ENCODE measurements around the gene IGF2BP1. TPM values are rescaled to one million over a fixed set of nuclear protein-coding genes. Genes with fewer than 3 reads are reported as not detected.
A peak's percentile ranks its signal among the peaks of the same experiment; 100 is the strongest.

IGF2BP1 gene
- total RNA-seq, 1 experiment from 2014 or later = 434 TPM

DNA sequence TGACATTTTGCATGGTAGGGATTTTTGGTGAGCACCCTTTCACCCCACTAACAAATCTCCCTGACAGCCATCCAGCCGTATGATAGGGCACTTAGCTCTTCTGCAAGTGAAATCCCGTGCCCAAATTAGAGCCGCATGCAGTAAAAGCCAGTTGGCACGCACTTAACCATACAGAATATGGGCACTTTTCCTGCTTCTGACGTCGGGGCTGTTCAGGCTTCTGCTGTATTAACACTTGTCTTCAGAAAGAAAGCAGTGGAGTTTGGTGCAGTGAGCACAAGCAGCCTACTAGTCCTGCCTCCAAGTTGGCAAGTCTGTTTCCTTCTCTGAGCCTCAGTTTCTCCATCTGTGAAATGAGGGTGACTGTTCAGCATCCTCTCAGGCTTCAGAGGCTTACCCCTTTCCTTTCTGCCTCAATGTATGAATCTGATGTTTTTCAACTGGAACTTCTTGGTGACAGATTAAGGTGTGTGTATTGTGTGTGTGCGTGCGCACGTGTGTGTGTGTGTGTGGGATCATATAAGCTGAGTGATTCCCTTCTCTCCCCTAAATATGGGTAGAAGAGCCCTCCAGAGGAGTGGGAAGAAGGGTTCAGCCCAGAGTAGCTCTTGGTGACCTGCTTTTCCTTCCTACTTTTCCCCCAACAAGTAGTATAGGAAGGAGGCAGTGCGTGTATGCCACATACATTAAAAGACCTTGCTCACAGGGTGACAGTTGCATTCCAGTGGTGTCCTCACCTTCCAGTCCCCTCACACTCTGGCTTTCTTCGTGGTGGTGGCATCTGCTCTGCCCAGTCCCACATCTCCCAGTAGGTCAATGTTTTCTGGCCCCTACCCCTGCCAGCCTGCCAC is 19.0 kb downstream of the IGF2BP1 start:
- TF ChIP-seq, protein P1, sequence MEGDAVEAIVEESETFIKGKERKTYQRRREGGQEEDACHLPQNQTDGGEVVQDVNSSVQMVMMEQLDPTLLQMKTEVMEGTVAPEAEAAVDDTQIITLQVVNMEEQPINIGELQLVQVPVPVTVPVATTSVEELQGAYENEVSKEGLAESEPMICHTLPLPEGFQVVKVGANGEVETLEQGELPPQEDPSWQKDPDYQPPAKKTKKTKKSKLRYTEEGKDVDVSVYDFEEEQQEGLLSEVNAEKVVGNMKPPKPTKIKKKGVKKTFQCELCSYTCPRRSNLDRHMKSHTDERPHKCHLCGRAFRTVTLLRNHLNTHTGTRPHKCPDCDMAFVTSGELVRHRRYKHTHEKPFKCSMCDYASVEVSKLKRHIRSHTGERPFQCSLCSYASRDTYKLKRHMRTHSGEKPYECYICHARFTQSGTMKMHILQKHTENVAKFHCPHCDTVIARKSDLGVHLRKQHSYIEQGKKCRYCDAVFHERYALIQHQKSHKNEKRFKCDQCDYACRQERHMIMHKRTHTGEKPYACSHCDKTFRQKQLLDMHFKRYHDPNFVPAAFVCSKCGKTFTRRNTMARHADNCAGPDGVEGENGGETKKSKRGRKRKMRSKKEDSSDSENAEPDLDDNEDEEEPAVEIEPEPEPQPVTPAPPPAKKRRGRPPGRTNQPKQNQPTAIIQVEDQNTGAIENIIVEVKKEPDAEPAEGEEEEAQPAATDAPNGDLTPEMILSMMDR (conservative IDR thresholded peaks at IDR 0.05) = no peak
- no peaks in the 10 kb centered on the region for H3K27me3 ChIP-seq (ENCODE audit: insufficient read depth, low read length)
- H4K5ac ChIP-seq (ENCODE audit: insufficient read length, low read depth, low read length) = no peak overlapping the region
- peaks cover 8% of the 10 kb centered on the region for H3K79me1 ChIP-seq (ENCODE audit: insufficient read depth, low read depth, low read length, poor library complexity, severe bottlenecking)
- H3T11ph ChIP-seq (ENCODE audit: low read length) = no peak overlapping the region
- H2BK20ac ChIP-seq (ENCODE audit: low read depth, low read length, poor library complexity, severe bottlenecking) = no peak overlapping the region
- no peak overlapping the region for H3K23ac ChIP-seq (ENCODE audit: insufficient read length, low read depth, low read length)
- Mint-ChIP-seq H3K4me1 (peaks cover 67 to 76% of the 10 kb centered on the region in 2 experiments), H3K4me3 (peak overlapping the region in 1 of 2 experiments; percentile 3; a peak in 2 of 5 replicates), H3K9me3 (no peaks in the 10 kb centered on the region), H3K27ac (peak overlapping the region; percentile 34 to 87 (median 86); a peak in 4 of 7 replicates), H3K36me3 (ENCODE audit: insufficient read depth in 1 of 3, low read depth in 3 of 3) (peaks cover 28 to 49% (median 36%) of the 10 kb centered on the region in 3 experiments; a peak in 6 of 7 replicates), H3K27me3 (ENCODE audit: low read depth) (no peaks in the 10 kb centered on the region)
- no peak overlapping the region for H2BK15ac ChIP-seq (ENCODE audit: low read depth, low read length)
- no peak overlapping the region for H2BK5ac ChIP-seq (ENCODE audit: insufficient read length, low read length)
- no peak overlapping the region for H3K27ac ChIP-seq (ENCODE audit: insufficient read length, low read depth, low read length)
- DNase-seq = peak; percentile 23
- no peak overlapping the region for H2AK5ac ChIP-seq (ENCODE audit: insufficient read length, low read length)
- no peaks in the 10 kb centered on the region for H3K9me3 ChIP-seq (ENCODE audit: control insufficient read depth, low read depth, low read length)
- H2BK12ac ChIP-seq (ENCODE audit: insufficient read length, low read depth, low read length) = no peak overlapping the region
- H4K91ac ChIP-seq (ENCODE audit: insufficient read length, low read depth, low read length) = no peak overlapping the region
- H3K14ac ChIP-seq (ENCODE audit: insufficient read depth, low read length) = no peak overlapping the region
- no peak overlapping the region for H2AFZ ChIP-seq (ENCODE audit: low read length)
- no peak overlapping the region for H3K4ac ChIP-seq (ENCODE audit: low read depth, low read length)
- no peak overlapping the region for H3K9ac ChIP-seq (ENCODE audit: extremely low read depth, insufficient read length, low read length)
- H4K20me1 ChIP-seq (ENCODE audit: control insufficient read depth, insufficient read depth, insufficient read length) = peaks cover 2% of the 10 kb centered on the region
- no peak overlapping the region for H2BK120ac ChIP-seq (ENCODE audit: low read depth, low read length, poor library complexity, severe bottlenecking)
- WGBS (ENCODE audit: extremely low coverage, insufficient read length, low lambda C conversion rate) = no CpG with 5 or more reads among the region's 11 CpGs
- H3K79me2 ChIP-seq (ENCODE audit: insufficient read depth, low read length) = peaks cover 49% of the 10 kb centered on the region; the same call in 1 of the 2 replicates
- no peak overlapping the region for H3K18ac ChIP-seq (ENCODE audit: insufficient read length, low read depth, low read length)
- H3K4me1 ChIP-seq (ENCODE audit: insufficient read depth, low read length) = peaks cover 32% of the 10 kb centered on the region
- H4K8ac ChIP-seq (replicated peaks; ENCODE audit: insufficient read length, low read depth, low read length) = no peak overlapping the region
- H3K23me2 ChIP-seq (ENCODE audit: insufficient read length, low read depth, low read length, poor library complexity, severe bottlenecking) = peaks cover 12% of the 10 kb centered on the region
- no peak overlapping the region for H3K56ac ChIP-seq (ENCODE audit: insufficient read length, low read depth, low read length)
- H3K4me2 ChIP-seq (ENCODE audit: insufficient read depth, insufficient read length, low read length) = no peak overlapping the region

Measured in H9 (cell line).